Measurements from ENCODE around the gene CD1B. TPM values are rescaled to one million over a fixed set of nuclear protein-coding genes. Genes with fewer than 3 reads are reported as not detected.

Gene CD1B
- polyA plus RNA-seq, 1 donor from 2014 or later: not detected

GRCh38 chr1:158310623-158311022, 20.7 kb downstream of the CD1B start:
- no peak overlapping the region for H3K9ac ChIP-seq (ENCODE audit: low read length)
- H3K27me3 ChIP-seq (ENCODE audit: insufficient read depth, low read depth, low read length): no peaks in the 10 kb centered on the region
- H3F3A ChIP-seq (ENCODE audit: insufficient read depth, low read length, poor library complexity, severe bottlenecking): no peaks in the 10 kb centered on the region
- no peak overlapping the region for H2AFZ ChIP-seq (ENCODE audit: low read depth, low read length)
- H3K9me3 ChIP-seq (ENCODE audit: low read length): no peaks in the 10 kb centered on the region
- H3K36me3 ChIP-seq (ENCODE audit: insufficient read depth, low read length): no peaks in the 10 kb centered on the region
- H3K4me3 ChIP-seq (ENCODE audit: low read length): no peak overlapping the region
- H3K27ac ChIP-seq (ENCODE audit: low read length): no peak overlapping the region
- H3K9me2 ChIP-seq (ENCODE audit: insufficient read depth, low read length): no peaks in the 10 kb centered on the region
- no peaks in the 10 kb centered on the region for H4K20me1 ChIP-seq (ENCODE audit: insufficient read depth)
- TF ChIP-seq EP300 (conservative IDR thresholded peaks at IDR 0.05; ENCODE audit: poor library complexity, severe bottlenecking) (no peak), EZH2 (IDR thresholded peaks at IDR 0.05; ENCODE audit: borderline replicate concordance, insufficient read depth, low read length, poor library complexity, severe bottlenecking) (no peak), CTCF (IDR thresholded peaks at IDR 0.05; ENCODE audit: poor library complexity, severe bottlenecking) (no peak), POLR2AphosphoS5 (IDR thresholded peaks at IDR 0.05) (no peak), MXI1 (conservative IDR thresholded peaks at IDR 0.05; ENCODE audit: poor library complexity, severe bottlenecking) (no peak), TAF1 (IDR thresholded peaks at IDR 0.05; ENCODE audit: low read depth) (no peak)
- no peak overlapping the region for H3K4me2 ChIP-seq (ENCODE audit: low read length)
- no peaks in the 10 kb centered on the region for H3K79me2 ChIP-seq (replicated peaks; ENCODE audit: insufficient read depth, low read length)

- Histone ChIP-seq H3K4me2 (ENCODE audit: low read length) (no peak overlapping the region), H3K9ac (ENCODE audit: low read length) (no peak overlapping the region), H4K20me1 (ENCODE audit: insufficient read depth) (no peaks in the 10 kb centered on the region), H3K9me2 (ENCODE audit: insufficient read depth, low read length) (no peaks in the 10 kb centered on the region), H3K27ac (ENCODE audit: low read length) (no peak overlapping the region), H3K36me3 (ENCODE audit: insufficient read depth, low read length) (no peaks in the 10 kb centered on the region), H3K9me3 (ENCODE audit: low read length) (no peaks in the 10 kb centered on the region), H3K4me3 (ENCODE audit: low read length) (no peak overlapping the region), H3F3A (ENCODE audit: insufficient read depth, low read length, poor library complexity, severe bottlenecking) (no peaks in the 10 kb centered on the region), H2AFZ (ENCODE audit: low read depth, low read length) (no peak overlapping the region), H3K27me3 (ENCODE audit: insufficient read depth, low read depth, low read length) (no peaks in the 10 kb centered on the region), H3K79me2 (replicated peaks; ENCODE audit: insufficient read depth, low read length) (no peaks in the 10 kb centered on the region)
- no peak for TF ChIP-seq SMC3 (conservative IDR thresholded peaks at IDR 0.05; ENCODE audit: poor library complexity)
- no peak for TF ChIP-seq TAF1 (IDR thresholded peaks at IDR 0.05; ENCODE audit: low read depth)
- no peak for TF ChIP-seq REST (IDR thresholded peaks at IDR 0.05; ENCODE audit: borderline replicate concordance)
Observed at GRCh38 chr1:158295791-158296190, 35.5 kb downstream of the CD1B start.

GRCh38 chr1:158290321-158290844, 40.9 kb downstream of the CD1B start:
- H3K4me3 ChIP-seq (ENCODE audit: low read length): no peak overlapping the region
- no peak overlapping the region for H2AFZ ChIP-seq (ENCODE audit: low read depth, low read length)
- no peak overlapping the region for H3K4me2 ChIP-seq (ENCODE audit: low read length)
- H3K27ac ChIP-seq (ENCODE audit: low read length): no peak overlapping the region
- no peaks in the 10 kb centered on the region for H4K20me1 ChIP-seq (ENCODE audit: insufficient read depth)
- H3K9ac ChIP-seq (ENCODE audit: low read length): no peak overlapping the region
- H3F3A ChIP-seq (ENCODE audit: insufficient read depth, low read length, poor library complexity, severe bottlenecking): no peaks in the 10 kb centered on the region
- no peaks in the 10 kb centered on the region for H3K36me3 ChIP-seq (ENCODE audit: insufficient read depth, low read length)
- H3K79me2 ChIP-seq (replicated peaks; ENCODE audit: insufficient read depth, low read length): no peaks in the 10 kb centered on the region
- H3K9me3 ChIP-seq (ENCODE audit: low read length): no peaks in the 10 kb centered on the region
- no peak for TF ChIP-seq EZH2 (IDR thresholded peaks at IDR 0.05; ENCODE audit: borderline replicate concordance, insufficient read depth, low read length, poor library complexity, severe bottlenecking)
- TF ChIP-seq POLR2AphosphoS5 (IDR thresholded peaks at IDR 0.05): no peak
- TF ChIP-seq MXI1 (conservative IDR thresholded peaks at IDR 0.05; ENCODE audit: poor library complexity, severe bottlenecking): no peak
- no peak for TF ChIP-seq SMC3 (conservative IDR thresholded peaks at IDR 0.05; ENCODE audit: poor library complexity)
- no peak for TF ChIP-seq EP300 (conservative IDR thresholded peaks at IDR 0.05; ENCODE audit: poor library complexity, severe bottlenecking)
- no peak for TF ChIP-seq CTCF (IDR thresholded peaks at IDR 0.05; ENCODE audit: poor library complexity, severe bottlenecking)
- no peak for TF ChIP-seq RAD21 (conservative IDR thresholded peaks at IDR 0.05)
- TF ChIP-seq REST (IDR thresholded peaks at IDR 0.05; ENCODE audit: borderline replicate concordance): no peak
- TF ChIP-seq TAF1 (IDR thresholded peaks at IDR 0.05; ENCODE audit: low read depth): no peak
- no peaks in the 10 kb centered on the region for H3K9me2 ChIP-seq (ENCODE audit: insufficient read depth, low read length)
- no peaks in the 10 kb centered on the region for H3K27me3 ChIP-seq (ENCODE audit: insufficient read depth, low read depth, low read length)
